ENCODE measurements around the gene TMEM59L. TPM values are rescaled to one million over a fixed set of nuclear protein-coding genes. Genes with fewer than 3 reads are reported as not detected.

The TMEM59L gene
- total and polyA plus RNA-seq, 2 experiments from 2014 or later = 1.5 to 9.1 TPM

DNA sequence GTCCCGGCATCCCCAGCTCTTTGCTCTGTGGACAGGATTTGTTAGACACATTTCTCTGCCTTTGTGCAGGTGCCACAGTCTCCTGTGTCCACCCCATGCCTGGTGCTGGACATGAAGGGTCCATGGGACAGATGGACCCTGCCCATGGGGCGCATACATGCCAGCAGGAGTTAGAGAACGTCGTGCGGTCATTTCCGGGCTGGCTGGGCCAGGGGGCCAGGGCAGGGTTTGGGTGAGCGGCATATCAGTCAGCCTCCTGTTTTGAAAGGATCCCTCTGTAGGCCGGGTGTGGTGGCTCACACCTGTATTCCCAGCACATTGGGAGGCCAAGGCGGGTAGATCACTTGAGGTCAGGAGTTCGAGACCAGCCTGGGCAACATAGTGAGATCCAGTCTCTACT, 35.1 kb downstream of the TMEM59L start:
- no peak overlapping the region for H3K4me3 ChIP-seq
- H3K27ac ChIP-seq = no peak overlapping the region
- H3K27me3 ChIP-seq = no peaks in the 10 kb centered on the region
- H3K79me2 ChIP-seq = peaks cover 30% of the 10 kb centered on the region
- no peak overlapping the region for H2AFZ ChIP-seq
- TF ChIP-seq, protein P1, sequence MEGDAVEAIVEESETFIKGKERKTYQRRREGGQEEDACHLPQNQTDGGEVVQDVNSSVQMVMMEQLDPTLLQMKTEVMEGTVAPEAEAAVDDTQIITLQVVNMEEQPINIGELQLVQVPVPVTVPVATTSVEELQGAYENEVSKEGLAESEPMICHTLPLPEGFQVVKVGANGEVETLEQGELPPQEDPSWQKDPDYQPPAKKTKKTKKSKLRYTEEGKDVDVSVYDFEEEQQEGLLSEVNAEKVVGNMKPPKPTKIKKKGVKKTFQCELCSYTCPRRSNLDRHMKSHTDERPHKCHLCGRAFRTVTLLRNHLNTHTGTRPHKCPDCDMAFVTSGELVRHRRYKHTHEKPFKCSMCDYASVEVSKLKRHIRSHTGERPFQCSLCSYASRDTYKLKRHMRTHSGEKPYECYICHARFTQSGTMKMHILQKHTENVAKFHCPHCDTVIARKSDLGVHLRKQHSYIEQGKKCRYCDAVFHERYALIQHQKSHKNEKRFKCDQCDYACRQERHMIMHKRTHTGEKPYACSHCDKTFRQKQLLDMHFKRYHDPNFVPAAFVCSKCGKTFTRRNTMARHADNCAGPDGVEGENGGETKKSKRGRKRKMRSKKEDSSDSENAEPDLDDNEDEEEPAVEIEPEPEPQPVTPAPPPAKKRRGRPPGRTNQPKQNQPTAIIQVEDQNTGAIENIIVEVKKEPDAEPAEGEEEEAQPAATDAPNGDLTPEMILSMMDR (IDR thresholded peaks at IDR 0.05; ENCODE audit: poor library complexity) = no peak
- TF ChIP-seq EZH2phosphoT487 (IDR thresholded peaks at IDR 0.05; ENCODE audit: low read depth, severe bottlenecking, unreplicated experiment) = no peak
- no peak for TF ChIP-seq EZH2 (IDR thresholded peaks at IDR 0.05; ENCODE audit: borderline replicate concordance)
- no peaks in the 10 kb centered on the region for H3K9me2 ChIP-seq (replicated peaks; ENCODE audit: insufficient read depth)
- WGBS (ENCODE audit: low lambda C conversion rate, missing lambda C conversion rate) = 99% methylated on average over 10 of the region's 10 CpGs
- no peak for DNase-seq (ENCODE audit: low spot score)
- no peak overlapping the region for H3K4me2 ChIP-seq
- H4K20me1 ChIP-seq (ENCODE audit: insufficient read depth, poor library complexity, severe bottlenecking) = peaks cover 3% of the 10 kb centered on the region
- H3K36me3 ChIP-seq (replicated peaks; ENCODE audit: insufficient read depth, low read depth) = no peaks in the 10 kb centered on the region
- H3K9me3 ChIP-seq (ENCODE audit: low read depth) = no peaks in the 10 kb centered on the region
- H3K4me1 ChIP-seq (ENCODE audit: insufficient read depth) = peaks cover 22% of the 10 kb centered on the region

DNA sequence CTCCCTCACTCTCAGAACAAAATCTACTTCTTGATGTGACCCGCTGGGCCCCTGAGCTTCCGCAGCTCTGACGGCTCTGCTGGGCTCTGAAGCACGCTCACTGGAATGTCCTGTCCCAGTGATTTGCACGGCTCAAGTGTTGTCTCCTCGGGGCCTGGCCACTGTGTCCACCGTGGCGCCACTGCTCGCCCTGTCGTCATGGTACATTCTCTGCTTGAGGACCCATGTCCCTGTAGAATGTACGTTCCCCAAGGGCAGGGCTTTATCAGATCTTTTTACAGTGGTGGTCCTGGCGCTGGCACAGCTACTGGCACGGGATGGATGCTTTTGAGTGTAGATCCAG, 36.3 kb downstream of the TMEM59L start:
- Histone ChIP-seq H2AFZ (no peak overlapping the region), H3K27me3 (no peaks in the 10 kb centered on the region), H3K9me2 (replicated peaks; ENCODE audit: insufficient read depth) (no peaks in the 10 kb centered on the region), H4K20me1 (ENCODE audit: insufficient read depth, poor library complexity, severe bottlenecking) (peaks cover 3% of the 10 kb centered on the region), H3K9me3 (ENCODE audit: low read depth) (no peaks in the 10 kb centered on the region), H3K4me3 (no peak overlapping the region), H3K4me1 (ENCODE audit: insufficient read depth) (peaks cover 22% of the 10 kb centered on the region), H3K4me2 (peak overlapping the region; percentile 53), H3K79me2 (peaks cover 24% of the 10 kb centered on the region), H3K27ac (peak overlapping the region; percentile 62), H3K36me3 (replicated peaks; ENCODE audit: insufficient read depth, low read depth) (no peaks in the 10 kb centered on the region)
- no peak for TF ChIP-seq EZH2 (IDR thresholded peaks at IDR 0.05; ENCODE audit: borderline replicate concordance)
- TF ChIP-seq, protein P1 (IDR thresholded peaks at IDR 0.05; ENCODE audit: poor library complexity) = no peak
- 79% methylated on average over 13 of the region's 13 CpGs for WGBS (ENCODE audit: low lambda C conversion rate, missing lambda C conversion rate)
- DNase-seq (ENCODE audit: low spot score) = no peak

DNA sequence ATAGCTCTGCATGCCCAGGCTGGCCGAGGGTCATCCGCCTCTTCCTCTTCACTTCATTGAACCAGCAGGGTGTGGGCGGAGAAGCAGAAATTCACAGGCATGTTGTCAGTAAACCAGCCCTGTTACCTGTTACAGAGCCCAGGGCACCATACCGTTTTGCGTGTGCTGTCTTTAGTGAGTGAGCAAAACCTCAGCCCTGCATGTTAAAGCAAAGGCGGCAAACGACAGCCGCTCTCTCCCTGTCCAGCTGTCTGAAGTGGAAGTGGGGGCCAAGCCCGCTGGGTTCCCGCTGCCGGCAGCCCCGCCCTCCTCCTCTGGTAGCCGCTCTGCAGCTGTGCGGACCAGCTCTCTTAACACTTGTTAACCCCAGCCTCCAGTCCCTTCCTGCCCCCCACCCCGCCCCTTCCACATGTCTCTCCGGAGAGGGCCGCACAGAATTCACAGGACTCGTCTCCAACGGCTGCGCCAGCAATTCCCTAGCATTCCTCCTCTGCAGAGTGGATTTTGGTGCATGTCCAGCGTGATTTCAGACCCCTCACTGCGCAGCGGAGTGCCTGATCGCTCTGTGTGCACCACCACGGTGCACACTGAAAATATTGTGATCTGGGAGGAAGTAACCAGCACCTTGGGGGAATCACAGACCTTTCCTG, 36.8 kb downstream of the TMEM59L start:
- peaks cover 19% of the 10 kb centered on the region for H3K79me2 ChIP-seq
- H3K9me2 ChIP-seq (replicated peaks; ENCODE audit: insufficient read depth) = no peaks in the 10 kb centered on the region
- H3K9me3 ChIP-seq (ENCODE audit: low read depth) = no peaks in the 10 kb centered on the region
- no peaks in the 10 kb centered on the region for H3K36me3 ChIP-seq (replicated peaks; ENCODE audit: insufficient read depth, low read depth)
- H3K4me1 ChIP-seq (ENCODE audit: insufficient read depth) = peaks cover 22% of the 10 kb centered on the region
- peak; percentile 39 for DNase-seq (ENCODE audit: low spot score)
- H3K27me3 ChIP-seq = no peaks in the 10 kb centered on the region
- WGBS (ENCODE audit: low lambda C conversion rate, missing lambda C conversion rate) = 58% methylated on average over 24 of the region's 25 CpGs
- no peak overlapping the region for H2AFZ ChIP-seq
- H3K4me2 ChIP-seq = peak overlapping the region; percentile 53
- TF ChIP-seq EZH2phosphoT487 (IDR thresholded peaks at IDR 0.05; ENCODE audit: low read depth, severe bottlenecking, unreplicated experiment) = no peak
- TF ChIP-seq, protein P1 (IDR thresholded peaks at IDR 0.05; ENCODE audit: poor library complexity) = no peak
- TF ChIP-seq EZH2 (IDR thresholded peaks at IDR 0.05; ENCODE audit: borderline replicate concordance) = no peak
- peaks cover 3% of the 10 kb centered on the region for H4K20me1 ChIP-seq (ENCODE audit: insufficient read depth, poor library complexity, severe bottlenecking)
- no peak overlapping the region for H3K4me3 ChIP-seq
- peak overlapping the region; percentile 62 for H3K27ac ChIP-seq
